Measurements from ENCODE around the gene CD69.

- TF ChIP-seq CTCF (IDR thresholded peaks at IDR 0.05) (no peak), POLR2A (IDR thresholded peaks at IDR 0.05) (no peak)
These were observed 18.5 kb upstream of the CD69 start for GRCh38 chr12:9779209-9779608.

All from adrenal gland (tissue), 5 donors.